Measurements from ENCODE around the gene ERFL.
"Not testable (repeated sequence)": the region's sequence is repeated elsewhere in the genome, so short reads cannot be mapped to it uniquely, and the experiment has no call there.

The ERFL gene

GRCh38 chr19:41926763-41927496 is 1.3 kb downstream of the ERFL start:
- DNase-seq: no peak

DNA sequence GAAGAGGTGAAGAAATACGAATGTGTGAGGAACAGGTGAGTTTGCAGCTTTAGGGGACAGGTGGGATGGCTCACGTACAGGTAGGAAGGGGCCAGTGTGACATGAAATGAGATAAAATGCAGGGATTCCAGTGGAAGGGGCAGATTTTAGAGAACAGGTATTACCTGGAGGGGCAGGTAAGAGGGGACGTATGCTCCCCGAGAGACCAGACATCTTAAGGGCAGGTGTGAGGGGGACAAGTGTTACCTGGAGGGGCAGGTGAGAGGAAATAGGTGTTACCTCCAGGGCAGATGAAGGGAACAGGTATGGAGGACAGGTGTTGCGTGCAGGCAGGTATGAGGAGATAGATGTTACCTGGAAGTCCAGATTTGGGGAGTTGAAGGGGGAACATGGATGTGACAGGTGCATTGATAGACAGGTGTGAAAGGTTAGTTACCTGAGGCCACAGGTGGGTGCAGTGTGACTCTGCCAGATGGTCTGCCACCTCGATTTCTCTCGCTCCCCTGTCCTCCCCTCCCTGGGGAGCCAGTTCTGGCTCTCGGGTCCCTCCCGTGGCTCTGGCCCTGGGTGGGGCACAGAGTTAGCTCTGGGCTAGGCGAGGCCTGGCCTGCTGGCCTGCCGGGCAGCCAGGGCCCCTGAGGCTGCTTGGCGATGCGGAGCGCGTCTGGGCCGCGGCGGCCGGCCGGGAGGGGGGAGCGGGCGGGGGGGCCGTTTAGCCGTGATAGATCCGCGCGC is 2.1 kb downstream of the ERFL start:
- DNase-seq: no peak

GRCh38 chr19:41925208-41926003 is 2.8 kb downstream of the ERFL start:
- DNase-seq: no peak

DNA sequence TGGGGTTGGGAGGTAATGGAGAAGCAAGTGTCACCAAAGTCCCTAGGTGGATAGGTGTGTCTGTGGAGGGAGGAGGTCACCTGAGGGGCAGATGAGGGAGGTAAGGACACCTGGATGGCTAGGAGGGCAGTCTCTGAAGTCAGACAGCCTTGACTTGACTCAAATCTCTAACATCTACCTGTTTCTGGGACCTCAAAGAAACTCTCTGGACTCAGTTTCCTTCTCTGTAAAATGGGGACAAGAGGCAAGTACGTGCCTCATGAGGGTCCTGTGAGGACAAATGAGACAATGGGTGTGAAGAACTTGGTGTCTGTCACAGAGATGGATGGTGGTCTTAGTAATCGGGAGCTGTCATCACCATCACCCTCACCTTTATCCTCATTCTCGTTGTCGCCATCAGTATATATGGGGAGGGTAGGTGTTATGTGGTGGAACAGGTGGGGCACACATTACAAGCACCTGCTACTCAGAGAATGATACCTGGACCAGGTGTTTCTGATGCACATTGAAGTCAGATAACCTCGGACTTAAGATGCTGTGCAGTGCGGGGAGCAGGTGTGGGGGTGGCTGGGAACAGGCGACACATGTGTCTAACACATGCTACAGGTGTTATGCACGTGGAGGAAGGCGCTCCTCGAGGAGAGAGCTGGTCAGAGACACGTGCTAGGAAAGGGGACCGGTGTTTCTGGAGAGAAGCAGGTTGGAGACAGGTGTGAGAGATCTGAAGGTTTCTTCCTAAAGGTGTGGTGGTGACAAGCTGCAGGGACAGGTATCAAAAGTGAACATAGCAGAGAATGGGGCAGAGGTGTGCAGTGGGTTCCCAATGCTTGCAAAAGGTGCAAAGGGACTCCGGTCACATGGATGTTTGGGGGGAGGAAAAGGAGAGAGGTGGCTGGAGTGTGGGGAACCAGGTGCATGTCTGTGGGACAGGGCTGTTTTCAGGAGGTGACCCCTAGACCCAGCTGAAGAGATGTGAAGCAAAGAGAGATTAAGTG is 3.8 kb downstream of the ERFL start:
- DNase-seq: no peak

- no peak for DNase-seq
Measured at GRCh38 chr19:41923045-41923788, 5.0 kb downstream of the ERFL start.

- no peak for DNase-seq
Measured at GRCh38 chr19:41922585-41922984, 5.7 kb downstream of the ERFL start.

DNA sequence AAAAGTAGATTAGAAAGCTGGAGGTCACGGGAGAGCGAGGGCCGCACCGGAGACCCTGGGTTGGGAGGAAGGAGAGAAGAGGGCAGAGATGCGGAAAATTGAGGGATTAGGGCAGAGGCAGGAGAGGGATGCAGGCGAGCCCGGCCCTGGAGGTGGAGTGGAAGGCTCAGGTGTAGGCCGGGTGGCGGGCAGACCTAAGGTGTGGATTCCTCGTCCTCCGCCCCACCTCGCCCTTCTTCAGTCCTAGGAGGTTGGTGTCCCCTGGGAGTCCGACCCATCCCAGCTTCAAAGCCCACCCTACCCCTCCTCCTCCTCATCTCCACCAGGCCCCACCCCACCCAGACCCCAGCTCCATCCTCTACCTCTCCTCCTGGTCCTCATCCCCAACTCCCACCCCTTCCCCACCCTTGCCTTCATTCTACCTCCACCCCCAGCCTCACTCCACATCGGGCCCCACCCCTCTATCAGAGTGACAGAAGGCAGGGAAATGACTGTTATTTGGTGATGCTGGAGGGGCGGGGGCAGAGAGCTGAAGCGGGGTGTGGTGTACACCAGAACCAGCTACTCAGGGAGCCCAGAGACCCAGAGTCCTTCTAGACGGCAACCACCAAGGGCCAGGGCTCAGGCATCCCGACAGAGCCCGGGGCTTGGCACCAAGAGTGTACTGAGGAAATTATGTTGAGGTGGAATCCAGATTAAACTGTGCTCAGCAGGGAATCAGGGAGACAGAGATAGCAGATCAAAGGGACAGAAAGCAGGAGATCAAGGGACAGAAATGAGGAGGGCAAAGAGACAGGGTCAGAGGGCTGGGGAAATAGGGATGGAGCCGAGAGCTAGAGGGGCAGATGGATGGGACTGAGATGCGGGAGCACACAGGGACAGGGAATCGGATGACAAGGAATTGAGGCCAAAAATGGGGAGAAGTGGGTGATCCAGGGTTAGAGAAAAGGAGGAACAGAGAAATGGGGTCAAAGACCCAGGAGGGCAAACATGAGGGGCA is 6.4 kb downstream of the ERFL start:
- no peak for DNase-seq

- DNase-seq: no peak
Measured at GRCh38 chr19:41920882-41921576, 7.2 kb downstream of the ERFL start.

GRCh38 chr19:41919948-41920712 is 8.1 kb downstream of the ERFL start:
- no peak for DNase-seq

GRCh38 chr19:41918653-41919244 is 9.5 kb downstream of the ERFL start:
- DNase-seq: no peak

- no peak for DNase-seq
Measured at GRCh38 chr19:41918095-41918494, 10.2 kb downstream of the ERFL start.

GRCh38 chr19:41917676-41918075 is 10.6 kb downstream of the ERFL start:
- DNase-seq: no peak

DNA sequence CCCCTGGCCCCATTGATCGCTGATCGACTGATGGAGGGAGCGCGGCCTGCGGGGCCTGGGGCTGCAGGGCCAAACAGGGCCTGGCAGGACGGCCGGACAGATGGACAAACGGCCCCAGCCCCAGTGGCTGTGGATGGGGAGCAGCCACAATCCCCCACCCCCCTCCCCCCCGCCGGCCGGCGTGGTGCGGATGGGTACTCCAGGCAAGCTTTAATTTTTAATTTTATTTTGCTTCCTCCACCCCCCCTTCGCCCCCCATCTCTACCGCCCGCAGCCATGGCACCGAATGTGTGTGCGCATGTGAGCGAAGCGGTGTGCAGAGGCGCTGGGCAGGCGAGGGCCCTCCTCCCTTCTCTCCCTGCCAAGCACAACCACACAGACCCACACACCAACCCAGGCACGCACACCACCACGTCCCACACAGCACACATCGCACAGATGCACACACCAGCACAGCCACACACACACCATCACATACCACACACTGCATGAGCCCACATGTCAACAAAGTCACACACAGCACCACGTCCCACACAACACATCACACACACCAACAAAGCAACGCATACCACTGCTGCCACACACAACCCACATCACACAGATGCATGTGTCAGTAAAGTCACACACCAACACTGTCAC is 12.4 kb downstream of the ERFL start:
- no peak for DNase-seq

DNA sequence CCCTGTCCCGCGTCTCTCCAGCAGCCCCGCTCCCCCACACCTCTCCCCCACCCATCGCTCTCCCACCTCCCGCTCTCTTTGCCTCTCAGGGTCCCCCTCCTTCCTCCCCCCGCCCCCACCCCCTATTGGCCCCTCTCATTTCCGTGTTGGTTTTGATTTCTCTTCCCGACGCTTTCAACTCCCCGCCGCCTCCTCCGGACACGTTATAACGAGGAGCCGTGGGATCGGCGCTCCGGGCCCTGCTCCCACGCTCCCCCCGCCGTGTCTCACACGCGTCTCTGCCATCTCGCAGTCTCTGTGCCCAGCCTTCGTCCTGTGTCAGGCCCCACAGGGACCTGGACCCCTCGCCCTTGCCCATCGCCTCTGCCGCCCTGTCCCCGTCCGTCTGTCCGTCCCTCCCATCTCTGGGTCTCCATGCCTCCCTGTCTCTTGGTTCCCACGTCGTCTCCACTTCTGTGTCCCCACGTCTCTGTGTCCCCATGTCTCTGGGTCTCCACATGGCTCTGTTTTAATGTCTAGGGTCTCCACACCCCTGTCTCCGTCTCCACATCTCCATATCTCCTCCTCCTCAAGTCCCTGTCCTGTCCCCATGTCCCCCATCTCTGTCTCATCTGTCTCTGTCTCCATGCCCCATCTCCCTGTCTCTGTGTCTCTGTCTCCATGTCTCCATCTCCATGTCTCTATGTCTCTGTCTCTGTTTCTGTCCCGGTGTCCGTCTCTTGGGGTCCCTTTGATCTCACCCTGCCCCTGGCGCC is 13.1 kb downstream of the ERFL start:
- no peak for DNase-seq

DNA sequence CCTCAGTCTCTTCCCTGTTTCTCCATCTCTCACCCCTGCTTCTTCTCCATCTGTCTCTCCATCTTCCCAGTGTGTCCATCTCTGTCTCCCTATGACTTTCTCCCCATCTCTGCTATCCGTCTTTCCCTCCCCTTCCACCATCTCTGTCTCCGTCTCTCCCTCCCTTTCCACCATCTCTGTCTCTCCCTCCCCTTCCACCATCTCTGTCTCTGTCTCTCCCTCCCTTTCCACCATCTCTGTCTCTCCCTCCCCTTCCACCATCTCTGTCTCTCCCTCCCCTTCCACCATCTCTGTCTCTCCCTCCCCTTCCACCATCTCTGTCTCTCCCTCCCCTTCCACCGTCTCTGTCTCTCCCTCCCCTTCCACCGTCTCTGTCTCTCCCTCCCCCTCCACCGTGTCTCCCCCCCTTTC is 13.8 kb downstream of the ERFL start:
- DNase-seq: not testable (repeated sequence)

DNA sequence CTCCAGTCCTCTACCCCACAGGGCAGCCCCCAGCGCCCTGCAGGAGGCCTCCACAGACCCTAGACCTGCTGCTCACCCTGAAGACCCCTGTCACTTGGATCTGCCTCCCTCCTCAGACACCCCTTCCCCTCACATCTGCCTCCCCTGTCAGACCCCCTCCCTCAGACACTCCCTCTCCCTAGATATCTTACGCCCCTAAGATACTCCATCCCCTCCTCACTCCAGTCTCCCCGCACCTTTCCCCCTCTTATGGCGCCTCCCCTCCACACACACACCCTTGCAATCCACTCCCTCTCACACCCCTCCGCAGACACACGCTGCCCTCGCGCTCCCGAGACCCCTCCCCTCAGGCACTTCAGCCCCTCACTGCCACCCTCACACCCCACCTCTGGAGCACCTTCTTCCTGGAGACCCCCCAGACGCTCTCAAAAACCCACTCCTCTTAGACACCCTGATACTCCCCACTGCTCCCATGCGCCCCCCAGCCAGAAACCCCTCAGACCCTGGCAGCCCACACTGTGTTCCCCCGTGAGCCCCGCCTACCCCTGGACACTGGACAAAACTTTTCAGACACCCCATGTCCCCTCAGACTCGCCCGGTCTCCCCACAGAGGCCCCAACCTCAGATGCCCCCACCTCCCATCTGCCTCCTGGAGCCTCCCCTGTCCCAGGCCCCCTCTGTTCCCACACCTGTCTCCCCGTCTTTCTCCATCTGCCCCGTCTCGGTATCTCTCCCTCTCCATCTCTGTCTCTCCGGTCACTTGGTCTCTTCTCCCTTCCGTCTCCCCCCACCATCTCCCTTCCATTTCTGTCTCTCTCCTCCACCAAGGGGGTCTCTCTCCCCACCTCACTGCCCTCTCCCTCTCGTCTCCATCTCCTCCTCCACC is 14.5 kb downstream of the ERFL start:
- DNase-seq: no peak
